Esophagus muscularis mucosa (tissue), 4 donors: Measurements from ENCODE around the gene BTG1. TPM values are rescaled to one million over a fixed set of nuclear protein-coding genes. Genes with fewer than 3 reads are reported as not detected.
A peak's percentile ranks its signal among the peaks of the same experiment; 100 is the strongest.
"Not testable (repeated sequence)": the region's sequence is repeated elsewhere in the genome, so short reads cannot be mapped to it uniquely, and the experiment has no call there.

Experiments
- DNase-seq: peaks from one replicate; pipeline ENCODE4 v3.0.0-alpha.2; 2017; ENCODE audit errors: extremely low spot score
- H3K27ac ChIP-seq, 4 donors: fragments of 200-600 bp; sonication (generic); replicated peaks in 1 of 4; 1 replicate in 3 of 4; 2 replicates in 1 of 4; pipeline ENCODE4 v1.5.1; 2016 to 2019; ENCODE audit warnings: mild to moderate bottlenecking in 1 of 4
- H3K27me3 ChIP-seq, 4 donors: fragments of 200-600 bp; sonication (generic); one replicate each; pipeline versions ENCODE4 v1.5.1 to v1.6.0; 2016 to 2019
- H3K36me3 ChIP-seq, 4 donors: fragments of 200-600 bp; sonication (generic); one replicate each; pipeline ENCODE4 v1.5.1; 2016 to 2019
- H3K4me1 ChIP-seq, 4 donors: fragments of 200-600 bp; sonication (generic); one replicate each; pipeline ENCODE4 v1.5.1; 2016 to 2019
- H3K4me3 ChIP-seq, 4 donors: fragments of 200-600 bp; sonication (generic); 1 replicate in 2 of 4; 2 replicates in 2 of 4; pipeline ENCODE4 v1.5.1; 2016 to 2019; ENCODE audit warnings: mild to moderate bottlenecking in 4 of 4, moderate library complexity in 1 of 4
- H3K9me3 ChIP-seq, 4 donors: fragments of 200-600 bp; sonication (generic); 1 replicate in 3 of 4; 2 replicates in 1 of 4; pipeline ENCODE4 v1.5.1; 2016 to 2019
- CTCF ChIP-seq, 3 experiments: fragments of 200-600 bp in 2 of 3; fragments of 450-650 bp in 1 of 3; sonication (generic) in 2 of 3; IDR thresholded peaks; one replicate each; pipeline ENCODE4 v1.5.1; 2017 to 2019; ENCODE audit warnings: antibody characterized with exemption in 3 of 3, mild to moderate bottlenecking in 2 of 3, moderate library complexity in 1 of 3
- EP300 ChIP-seq: sonication (generic); formaldehyde crosslinking; IDR thresholded peaks from one replicate; pipeline ENCODE4 v1.6.1; 2017; ENCODE audit warnings: antibody characterized with exemption
- POLR2A ChIP-seq: fragments of 450-650 bp; IDR thresholded peaks from one replicate; pipeline ENCODE4 v1.6.1; 2017; ENCODE audit warnings: antibody characterized with exemption, moderate library complexity, mild to moderate bottlenecking, low read depth
- POLR2AphosphoS5 ChIP-seq, 2 donors: sonication (generic); formaldehyde crosslinking; IDR thresholded peaks; one replicate each; pipeline ENCODE4 v1.6.1; 2017; ENCODE audit warnings: antibody characterized with exemption in 2 of 2
- WGBS: methylation state at CpG from one replicate; pipeline ENCODE4 v1.1.5; 2018; 5-methylcytosine and 5-hydroxymethylcytosine counted together
- intact Hi-C: fragments of 100-400 bp; cut with DNase I; formaldehyde crosslinking; loops from one replicate; pipeline ENCODE4 v1.15.1; 2023
- total RNA-seq, 4 donors: library from RNA; depleted of rRNA; stranded (reverse); fragments of >200 nt; gene quantifications; one replicate each; pipeline versions ENCODE4 v1.1.0 to v1.2.1, GENCODE V29; 2016

Gene BTG1
- total RNA-seq, 4 donors from 2014 or later = 40.6 to 66.4 (median 43.1) TPM

- no peak for DNase-seq
- WGBS = 65% methylated on average over 3 of the region's 3 CpGs
- Histone ChIP-seq H3K4me3 (peak overlapping the region; percentile 77 to 97 (median 91)), H3K27me3 (no peaks in the 10 kb centered on the region), H3K36me3 (peaks cover 0 to 14% (median under 1%) of the 10 kb centered on the region in 4 donors), H3K27ac (no peak overlapping the region), H3K9me3 (no peaks in the 10 kb centered on the region), H3K4me1 (peaks cover 55 to 83% (median 76%) of the 10 kb centered on the region in 4 donors)
- no peak for TF ChIP-seq POLR2A
- TF ChIP-seq EP300 = no peak
- TF ChIP-seq POLR2AphosphoS5 (IDR thresholded peaks at IDR 0.05) = peak in 1 of 2 donors; percentile 9
- TF ChIP-seq CTCF (IDR thresholded peaks at IDR 0.05) = no peak
- intact Hi-C loops = no loop called here
These were observed 8.5 kb downstream of the BTG1 start for GRCh38 chr12:92136965-92137721.

GRCh38 chr12:92136026-92136730 lies 9.5 kb downstream of the BTG1 start:
- 67% methylated on average over 8 of the region's 8 CpGs for WGBS
- Histone ChIP-seq H3K36me3 (peaks cover 0 to 6% (median 0%) of the 10 kb centered on the region in 4 donors), H3K27me3 (no peaks in the 10 kb centered on the region), H3K4me1 (peaks cover 64 to 93% (median 86%) of the 10 kb centered on the region in 4 donors), H3K27ac (no peak overlapping the region), H3K9me3 (no peaks in the 10 kb centered on the region), H3K4me3 (peak overlapping the region in 2 of 4 donors; percentile 3 to 77)
- TF ChIP-seq POLR2A = no peak
- TF ChIP-seq POLR2AphosphoS5 (IDR thresholded peaks at IDR 0.05) = peak in 1 of 2 donors; percentile 22
- no peak for TF ChIP-seq CTCF (IDR thresholded peaks at IDR 0.05)
- DNase-seq = no peak
- intact Hi-C loops = no loop called here

GRCh38 chr12:92135541-92135940 lies 10.1 kb downstream of the BTG1 start:
- H3K9me3 ChIP-seq, DNase-seq, H3K4me3 ChIP-seq, H3K27me3 ChIP-seq, intact Hi-C loops, H3K27ac ChIP-seq, H3K36me3 ChIP-seq: not testable (repeated sequence)
- H3K4me1 ChIP-seq = peaks cover 64 to 99% (median 92%) of the 10 kb centered on the region in 4 donors
- WGBS = 84% methylated on average over 8 of the region's 8 CpGs

- Histone ChIP-seq H3K27ac (peak overlapping the region in 3 of 4 donors; percentile 14 to 37 (median 31)), H3K9me3 (no peaks in the 10 kb centered on the region), H3K4me1 (peaks cover 64 to 93% (median 92%) of the 10 kb centered on the region in 4 donors), H3K27me3 (no peaks in the 10 kb centered on the region), H3K4me3 (peak overlapping the region in 2 of 4 donors; percentile 9 to 10), H3K36me3 (no peaks in the 10 kb centered on the region)
- no peak for DNase-seq
- no peak for TF ChIP-seq CTCF (IDR thresholded peaks at IDR 0.05)
- no peak for TF ChIP-seq POLR2AphosphoS5 (IDR thresholded peaks at IDR 0.05)
- no peak for TF ChIP-seq POLR2A
- no peak for TF ChIP-seq EP300
- intact Hi-C loops = no loop called here
- WGBS = 50% methylated on average over 5 of the region's 5 CpGs
These were observed 10.9 kb downstream of the BTG1 start for GRCh38 chr12:92134638-92135274.
